Glomerular endothelial cell (primary cell): ENCODE data around the gene PHACTR3. TPM values are rescaled to one million over a fixed set of nuclear protein-coding genes. Genes with fewer than 3 reads are reported as not detected.

ENCODE experiments used
- DNase-seq: peaks from one replicate; pipeline ENCODE4 v3.0.0-alpha.2; 2011; ENCODE audit warnings: low read depth, low spot score; ENCODE audit errors: extremely low read depth
- total RNA-seq: library from RNA; depleted of rRNA; stranded (reverse); fragments of >200 nt; gene quantifications from 2 replicates; pipeline ENCODE4 v1.2.3, GENCODE V29; 2015

PHACTR3 gene
- total RNA-seq, 1 donor from 2014 or later: not detected

- no peak for DNase-seq
These were observed 287.2 kb downstream of the PHACTR3 start for GRCh38 chr20:59891581-59891980.

GRCh38 chr20:59895908-59896307 lies 291.6 kb downstream of the PHACTR3 start:
- DNase-seq: no peak
